DOHH2 (cell line): Measurements from ENCODE around the gene MCUB.

Source experiments
- H3F3A ChIP-seq: fragments of 200-600 bp; sonication (generic), shearing (Covaris generic); 2 replicates; pipeline ENCODE4 v1.6.0; 2016; ENCODE audit warnings: antibody characterized with exemption, mild to moderate bottlenecking; ENCODE audit not compliant: control insufficient read depth, insufficient read depth
- H3K27ac ChIP-seq: fragments of 200-600 bp; sonication (generic); 2 replicates; pipeline ENCODE4 v1.5.1; 2014; ENCODE audit warnings: low read depth, mild to moderate bottlenecking, low read length, moderate library complexity
- H3K27me3 ChIP-seq: fragments of 200-600 bp; sonication (generic); 2 replicates; pipeline ENCODE4 v1.6.1; 2014; ENCODE audit warnings: mild to moderate bottlenecking, low read length, mixed read lengths; ENCODE audit not compliant: control insufficient read depth
- H3K36me3 ChIP-seq: fragments of 200-600 bp; sonication (generic); 2 replicates; pipeline ENCODE4 v1.6.1; 2014; ENCODE audit warnings: mild to moderate bottlenecking, low read length, moderate library complexity, mixed read lengths; ENCODE audit not compliant: control insufficient read depth
- H3K4me1 ChIP-seq: fragments of 200-600 bp; sonication (generic); 2 replicates; pipeline ENCODE4 v1.6.1; 2014; ENCODE audit warnings: mild to moderate bottlenecking, low read length, mixed read lengths; ENCODE audit not compliant: control insufficient read depth
- H3K4me2 ChIP-seq: fragments of 200-600 bp; sonication (generic); 2 replicates; pipeline ENCODE4 v1.6.0; 2014; ENCODE audit warnings: mild to moderate bottlenecking, low read length, moderate library complexity
- H3K4me3 ChIP-seq: fragments of 200-600 bp; sonication (generic); 2 replicates; pipeline ENCODE4 v1.5.1; 2014; ENCODE audit warnings: mild to moderate bottlenecking, low read length, mixed read lengths
- H3K79me2 ChIP-seq: fragments of 200-600 bp; sonication (generic); 2 replicates; pipeline ENCODE4 v1.6.1; 2014; ENCODE audit warnings: mild to moderate bottlenecking, low read length, mixed read lengths; ENCODE audit not compliant: control insufficient read depth
- H3K9me2 ChIP-seq: fragments of 200-600 bp; sonication (generic); replicated peaks from 2 replicates; pipeline ENCODE4 v1.6.1; 2014; ENCODE audit warnings: mild to moderate bottlenecking, low read length, mixed read lengths; ENCODE audit not compliant: control insufficient read depth
- H3K9me3 ChIP-seq: fragments of 200-600 bp; sonication (generic); 2 replicates; pipeline ENCODE4 v1.6.1; 2014; ENCODE audit warnings: antibody characterized with exemption, low read length, mixed read lengths; ENCODE audit not compliant: control insufficient read depth, insufficient read depth
- H4K20me1 ChIP-seq: fragments of 200-600 bp; sonication (generic); 2 replicates; pipeline ENCODE4 v1.6.0; 2014; ENCODE audit warnings: low read depth, mild to moderate bottlenecking, antibody characterized with exemption, low read length, moderate library complexity; ENCODE audit not compliant: control insufficient read depth, insufficient read depth
- CTCF ChIP-seq: fragments of 200-600 bp; sonication (generic); IDR thresholded peaks from one replicate; pipeline ENCODE4 v1.5.1; 2014; ENCODE audit warnings: antibody characterized with exemption, mild to moderate bottlenecking, low read depth, low read length; ENCODE audit not compliant: poor library complexity, severe bottlenecking
- EZH2phosphoT487 ChIP-seq: fragments of 200-600 bp; sonication (generic); IDR thresholded peaks from 2 replicates; pipeline ENCODE4 v1.6.1; 2017; ENCODE audit warnings: borderline replicate concordance, mild to moderate bottlenecking, antibody characterized with exemption, low read length, moderate library complexity, mixed read lengths

Gene MCUB

DNA sequence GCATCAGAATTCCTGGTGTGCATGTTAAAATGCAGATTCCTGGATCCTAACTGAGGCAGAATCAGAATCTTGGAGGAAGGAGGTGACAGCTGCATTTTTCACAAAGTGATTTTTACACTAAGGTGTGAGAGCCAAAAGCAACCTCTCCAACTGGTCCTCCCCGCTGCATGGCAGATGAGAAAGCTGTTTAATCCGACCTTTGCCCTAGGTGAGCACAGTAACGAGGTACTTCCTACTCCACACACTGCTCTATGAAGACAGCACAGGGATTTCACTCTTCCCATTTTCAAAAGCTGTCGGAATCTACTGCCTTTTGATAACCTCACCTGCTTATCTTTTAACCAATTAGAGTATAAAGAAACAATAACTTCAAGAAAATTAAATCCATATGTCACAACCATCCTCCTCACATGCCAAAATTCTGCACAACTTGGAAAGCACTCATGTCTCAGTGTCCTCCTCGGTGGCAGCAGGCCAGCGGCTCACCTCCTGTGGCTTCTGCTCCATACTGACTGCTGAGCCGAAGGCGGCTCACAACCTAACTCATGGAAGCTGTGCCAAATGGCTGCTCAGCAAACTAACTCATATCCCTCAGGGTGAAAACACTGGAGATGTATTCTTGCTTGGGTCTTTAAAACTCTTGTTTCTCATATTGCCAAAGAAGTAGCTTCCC, 139.6 kb downstream of the MCUB start:
- no peaks in the 10 kb centered on the region for H3K79me2 ChIP-seq
- no peaks in the 10 kb centered on the region for H3K27me3 ChIP-seq
- no peak overlapping the region for H3K4me3 ChIP-seq

DNA sequence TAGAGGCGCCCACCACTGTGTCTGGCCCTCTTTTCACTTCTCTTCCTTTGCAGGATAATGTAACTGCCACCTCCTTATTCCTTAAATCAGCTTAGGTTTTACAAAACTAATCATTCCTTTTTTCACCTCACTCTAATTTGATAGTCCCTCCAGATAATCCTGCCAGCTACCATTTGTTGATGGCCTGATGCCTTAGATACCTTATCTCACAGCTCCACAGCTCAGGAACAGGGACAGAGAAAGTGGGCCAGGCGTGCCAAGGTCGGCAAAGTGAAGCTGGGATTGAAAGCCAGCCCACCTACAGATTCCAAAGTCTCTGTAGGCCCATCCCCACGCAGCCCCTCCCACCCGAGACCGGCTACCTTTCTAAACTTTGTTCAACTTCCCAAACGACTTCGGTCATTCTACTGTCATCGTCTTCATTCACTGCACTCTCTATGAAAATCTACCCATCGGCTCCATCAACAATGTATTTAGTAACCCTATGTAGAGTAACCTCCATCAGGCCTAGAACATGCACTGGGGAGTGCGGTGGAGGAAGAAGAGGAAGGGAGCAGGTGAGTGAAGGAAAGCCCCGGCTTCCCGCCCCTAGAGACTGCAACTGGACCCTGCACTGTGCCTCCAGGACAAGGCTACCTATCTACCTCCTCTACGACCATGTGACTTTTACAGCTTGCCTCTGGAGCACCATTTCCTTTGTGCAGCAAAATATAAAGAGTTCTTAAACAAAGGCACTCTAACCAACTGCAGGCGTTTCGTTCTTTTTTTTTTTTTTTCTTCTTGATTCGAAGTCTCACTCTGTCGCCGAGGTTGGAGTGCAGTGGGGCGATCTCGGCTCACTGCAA, 141.7 kb downstream of the MCUB start:
- H4K20me1 ChIP-seq: no peaks in the 10 kb centered on the region
- peak overlapping the region; percentile 84 for H3K4me3 ChIP-seq
- TF ChIP-seq EZH2phosphoT487: no peak
- no peak for TF ChIP-seq CTCF
- H3K36me3 ChIP-seq: no peaks in the 10 kb centered on the region
- no peaks in the 10 kb centered on the region for H3K27me3 ChIP-seq
- H3K4me2 ChIP-seq: peak overlapping the region; percentile 82
- no peaks in the 10 kb centered on the region for H3K9me3 ChIP-seq
- peaks cover 6% of the 10 kb centered on the region; the same call in 1 of the 2 replicates for H3F3A ChIP-seq
- H3K4me1 ChIP-seq: peaks cover 20% of the 10 kb centered on the region
- no peaks in the 10 kb centered on the region for H3K79me2 ChIP-seq
- no peak overlapping the region for H3K27ac ChIP-seq
- no peaks in the 10 kb centered on the region for H3K9me2 ChIP-seq

More for the DNA sequence above, 139.6 kb downstream of the MCUB start:
- peaks cover 31% of the 10 kb centered on the region for H3K4me1 ChIP-seq
- H3K36me3 ChIP-seq: no peaks in the 10 kb centered on the region
- peaks cover 13% of the 10 kb centered on the region for H3F3A ChIP-seq
- H3K9me3 ChIP-seq: no peaks in the 10 kb centered on the region
- H3K4me2 ChIP-seq: no peak overlapping the region
- H3K9me2 ChIP-seq: no peaks in the 10 kb centered on the region
- TF ChIP-seq EZH2phosphoT487 (no peak), CTCF (no peak)
- no peak overlapping the region for H3K27ac ChIP-seq
- H4K20me1 ChIP-seq: no peaks in the 10 kb centered on the region

DNA sequence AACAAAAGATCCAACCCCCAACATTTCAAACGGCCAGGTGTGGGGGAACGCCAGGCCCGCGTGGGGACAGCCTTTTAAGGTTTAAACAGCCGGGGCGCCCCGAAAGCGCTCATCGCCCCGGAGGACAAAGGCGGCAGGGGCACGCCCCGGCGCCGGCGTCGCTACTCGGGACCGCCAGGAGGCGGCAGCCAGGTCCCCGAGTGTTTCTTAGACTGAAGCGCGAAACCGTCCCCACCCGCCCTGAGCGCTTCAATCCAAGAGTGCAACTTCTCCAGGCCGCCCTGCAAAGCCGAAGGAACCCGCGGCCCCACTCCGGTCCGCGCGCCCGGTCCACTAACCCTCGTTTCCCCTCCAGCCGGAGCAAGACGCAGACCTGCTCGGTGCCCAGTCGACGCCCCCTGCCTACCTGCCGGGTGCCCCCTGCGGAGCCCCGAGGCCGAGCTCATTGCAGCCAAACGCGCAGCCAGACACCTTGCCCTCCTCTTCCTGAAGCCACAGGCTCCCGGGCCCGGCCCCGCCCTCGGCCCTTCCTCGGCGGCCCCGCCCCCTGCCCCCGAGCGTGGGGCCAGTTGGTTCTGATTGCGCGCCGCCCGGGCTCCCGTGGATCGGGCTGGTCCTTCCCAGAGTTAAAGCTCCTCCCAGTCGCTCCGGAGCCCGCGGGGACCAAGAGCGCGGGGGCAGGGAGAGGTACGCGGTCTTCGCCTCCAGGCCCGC, 143.1 kb downstream of the MCUB start, which contains the start of gene CASP6:
Gene CASP6, minus strand, starts transcription at position 496 of the 714 bp plus-strand sequence. Its CDS starts 50 bp downstream, at position 446.
- H3K4me1 ChIP-seq: peaks cover 20% of the 10 kb centered on the region
- TF ChIP-seq CTCF (peak; percentile 71), EZH2phosphoT487 (no peak)

More for the DNA sequence above, 143.1 kb downstream of the MCUB start, which contains the start of gene CASP6:
- Histone ChIP-seq H3K9me2 (no peaks in the 10 kb centered on the region), H3K79me2 (no peaks in the 10 kb centered on the region), H3F3A (peaks cover 6% of the 10 kb centered on the region; the same call in 1 of the 2 replicates), H4K20me1 (no peaks in the 10 kb centered on the region), H3K27me3 (no peaks in the 10 kb centered on the region), H3K4me3 (peak within 1 kb of the TSS; percentile 84), H3K36me3 (no peaks in the 10 kb centered on the region), H3K9me3 (no peaks in the 10 kb centered on the region), H3K27ac (no peak within 1 kb of the TSS), H3K4me2 (peak within 1 kb of the TSS; percentile 82)
